Activated naive CD4-positive, alpha-beta T cell treated with Interleukin-2 at 50 U/mL for 16 hours (primary cell): ENCODE measurements around the gene CAPN12.

ENCODE experiments used
- DNase-seq: peaks from one replicate; pipeline ENCODE4 v3.0.0-alpha.2; 2020

The CAPN12 gene

GRCh38 chr19:38693380-38694223 lies 50.7 kb downstream of the CAPN12 start:
- peak; percentile 41 for DNase-seq

DNA sequence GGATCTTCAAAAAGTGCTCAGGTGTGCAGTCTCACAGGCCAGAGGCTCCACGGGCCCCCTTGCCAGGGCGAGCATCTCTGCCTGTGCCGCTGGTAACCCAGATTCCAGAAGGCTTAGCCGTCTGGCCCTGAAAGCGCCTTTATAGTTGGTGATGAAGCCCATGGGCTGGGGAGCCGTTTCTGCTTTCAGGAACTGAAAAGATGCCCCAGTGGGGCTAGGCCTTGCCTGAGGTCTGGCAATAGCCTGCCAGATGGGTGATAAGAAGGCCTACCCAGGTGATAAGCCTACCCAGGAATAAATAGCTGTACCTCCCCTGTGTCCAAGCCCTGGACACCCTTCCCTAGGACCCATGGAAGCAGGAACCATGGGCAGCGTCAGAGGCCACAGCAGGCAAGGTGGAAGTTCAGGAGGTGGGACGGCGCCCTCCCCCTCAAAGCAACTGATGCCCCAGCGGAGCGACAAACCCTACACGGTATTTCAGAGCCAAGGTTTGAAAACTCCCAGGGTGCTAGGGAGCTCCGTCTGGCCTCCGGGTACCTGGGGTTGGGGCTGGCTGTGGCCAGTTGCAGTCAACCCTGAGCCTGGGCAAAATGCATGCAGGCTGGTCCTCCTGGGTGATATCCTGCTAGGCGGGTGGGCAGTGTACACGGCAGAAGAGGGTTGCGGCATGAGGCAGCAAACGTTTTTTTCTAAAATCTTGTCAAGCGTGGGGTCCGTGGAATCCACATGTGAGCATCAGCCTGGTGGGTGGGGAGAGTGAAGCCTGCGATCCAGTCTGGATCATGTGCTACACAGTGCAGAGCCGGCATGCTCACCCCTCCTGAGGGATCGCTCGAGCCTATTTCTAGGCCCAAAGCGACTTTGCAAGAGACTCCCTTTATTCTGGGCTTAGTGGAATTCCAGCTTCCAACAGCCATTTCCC lies 51.6 kb downstream of the CAPN12 start:
- DNase-seq = no peak

- no peak for DNase-seq
These were observed 52.3 kb downstream of the CAPN12 start for GRCh38 chr19:38691938-38692457.

GRCh38 chr19:38690832-38691231 lies 53.4 kb downstream of the CAPN12 start:
- no peak for DNase-seq

DNA sequence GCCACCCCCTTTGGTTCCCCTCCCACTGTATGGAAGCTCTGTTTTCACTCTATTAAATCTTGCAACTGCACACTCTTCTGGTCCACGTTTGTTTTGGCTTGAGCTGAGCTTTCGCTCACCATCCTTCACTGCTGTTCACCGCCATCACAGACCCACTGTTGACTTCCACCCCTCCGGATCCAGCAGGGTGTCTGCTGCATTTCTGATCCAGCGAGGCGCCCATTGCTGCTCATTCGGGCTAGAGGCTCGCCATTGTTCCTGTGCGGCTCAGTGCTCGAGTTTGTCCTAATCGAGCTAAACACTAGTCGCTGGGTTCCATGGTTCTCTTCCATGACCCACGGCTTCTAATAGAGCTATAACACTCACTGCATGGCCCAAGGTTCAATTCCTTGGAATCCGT lies 54.1 kb downstream of the CAPN12 start:
- DNase-seq = no peak

DNA sequence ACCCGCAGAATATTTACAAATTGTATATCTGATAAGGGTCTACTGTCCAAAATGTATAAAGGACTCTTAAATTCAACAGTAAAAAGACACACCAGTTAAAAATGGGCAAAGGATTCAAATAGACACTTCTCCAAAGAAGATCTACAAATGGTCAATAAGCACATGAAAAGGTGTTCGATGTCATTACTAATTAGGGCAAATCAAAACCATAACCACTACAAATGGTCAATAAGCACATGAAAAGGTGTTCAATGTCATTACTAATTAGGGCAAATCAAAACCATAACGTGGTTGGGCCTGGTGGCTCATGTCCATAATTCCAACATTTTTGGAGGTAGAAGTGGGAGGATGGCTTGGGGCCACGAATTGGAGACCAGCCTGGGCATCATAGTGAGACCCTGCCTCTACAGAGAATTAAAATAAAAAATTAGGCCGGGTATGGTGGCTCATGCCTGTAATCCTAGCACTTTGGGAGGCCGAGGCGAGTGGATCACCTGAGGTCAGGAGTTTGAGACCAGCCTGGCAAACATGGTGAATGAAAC lies 56.4 kb downstream of the CAPN12 start:
- DNase-seq = no peak

GRCh38 chr19:38686530-38686888 lies 57.8 kb downstream of the CAPN12 start:
- peak; percentile 43 for DNase-seq

GRCh38 chr19:38685666-38686529 lies 58.4 kb downstream of the CAPN12 start:
- no peak for DNase-seq

DNA sequence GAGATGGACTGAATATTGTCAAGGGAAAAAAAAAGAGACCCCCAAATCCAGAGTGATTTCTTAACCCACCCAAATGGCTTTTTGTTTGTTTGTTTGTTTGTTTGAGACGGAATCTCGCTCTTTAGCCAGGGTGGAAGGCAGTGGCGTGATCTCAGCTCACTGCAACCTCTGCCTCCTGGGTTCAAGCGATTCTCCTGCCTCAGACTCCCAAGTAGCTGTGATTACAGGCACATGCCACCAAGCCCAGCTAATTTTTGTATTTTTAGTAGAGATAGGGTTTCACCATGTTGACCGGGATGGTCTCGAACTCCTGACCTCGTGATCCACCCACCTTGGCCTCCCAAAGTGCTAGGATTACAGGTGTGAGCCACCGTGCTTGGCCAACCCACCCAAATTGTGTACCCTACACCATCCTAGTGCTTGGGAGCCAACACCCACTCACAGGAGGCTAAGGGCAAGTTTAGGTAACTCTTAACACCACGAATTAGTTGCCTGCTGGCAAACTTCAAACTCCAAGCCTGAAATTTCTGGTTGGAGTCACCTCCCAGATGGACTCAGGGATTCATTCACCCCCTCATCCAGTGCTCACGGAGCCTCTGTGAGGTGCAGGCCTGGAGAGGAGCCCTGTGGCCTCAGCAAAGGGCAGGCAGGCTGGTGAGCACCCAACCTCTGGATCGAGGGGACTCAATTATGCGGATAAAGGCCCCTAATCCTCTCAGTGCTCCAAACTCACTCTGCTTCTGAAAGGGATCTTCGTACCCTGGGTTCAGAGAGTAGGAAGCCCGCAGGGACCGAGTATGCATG lies 59.2 kb downstream of the CAPN12 start:
- no peak for DNase-seq

DNA sequence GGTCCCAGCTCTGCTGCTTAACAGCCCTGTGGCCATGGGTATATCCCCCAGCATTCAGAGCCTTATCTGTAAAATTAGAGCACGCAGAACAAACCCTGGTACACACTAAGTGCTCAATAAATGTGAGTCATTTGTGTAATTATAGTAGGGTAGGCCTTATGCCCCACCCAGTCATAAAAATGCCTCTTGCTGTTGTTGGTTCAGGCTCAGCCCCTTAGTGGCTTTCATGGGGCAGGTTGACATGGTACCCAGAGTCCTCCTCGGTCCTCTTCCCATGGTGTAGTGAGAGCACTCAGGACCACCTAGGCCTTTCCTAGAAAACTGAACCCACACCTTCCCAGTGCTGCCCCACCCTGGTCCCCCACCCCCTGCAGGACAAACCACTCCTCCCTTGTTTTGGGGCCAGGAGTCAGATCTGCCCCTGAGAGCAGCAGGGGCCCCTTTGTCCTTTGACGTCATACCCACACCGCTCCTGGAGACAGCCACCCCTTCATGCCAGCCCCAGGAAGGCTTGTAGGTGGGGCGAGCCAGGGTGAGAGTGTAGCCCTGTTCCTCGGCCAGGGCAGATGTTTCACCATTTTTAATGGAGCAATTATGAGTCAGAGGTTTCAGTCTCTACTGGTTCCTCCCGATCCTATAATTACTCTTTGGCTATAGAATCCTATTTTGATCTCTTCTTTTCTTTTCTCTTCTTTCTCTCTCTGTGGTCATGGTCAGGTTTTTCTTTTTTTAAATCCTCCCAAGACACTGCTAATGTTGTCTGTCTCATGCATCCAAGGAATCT lies 60.0 kb downstream of the CAPN12 start:
- peak; percentile 42 for DNase-seq

GRCh38 chr19:38683393-38684077 lies 60.7 kb downstream of the CAPN12 start:
- peak; percentile 71 for DNase-seq

DNA sequence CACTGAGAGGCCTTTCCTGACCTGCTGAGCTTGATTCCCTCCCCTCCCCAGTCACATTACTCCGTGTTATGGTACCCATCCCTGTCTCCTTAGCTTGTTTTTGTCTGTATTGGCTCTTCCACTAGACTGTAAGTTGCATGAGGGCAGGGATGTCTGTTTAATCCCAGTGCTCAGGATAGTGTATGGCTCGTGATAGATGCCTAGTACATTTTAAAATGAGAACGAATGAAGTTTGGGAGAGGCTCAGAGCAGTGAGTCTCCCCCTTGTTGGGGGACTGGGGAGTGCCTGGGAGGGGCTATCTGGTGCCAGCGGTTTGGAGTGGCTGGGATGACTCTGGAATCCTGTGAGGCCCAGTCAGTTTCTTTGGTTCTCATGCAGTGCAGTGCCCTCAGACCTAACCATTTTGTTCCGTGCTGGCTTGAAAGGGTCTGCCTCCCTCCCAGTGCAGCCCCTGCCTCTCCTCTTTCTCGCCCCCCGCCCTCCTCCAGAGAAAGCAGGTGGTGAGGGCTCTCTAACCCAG lies 61.3 kb downstream of the CAPN12 start:
- no peak for DNase-seq

DNA sequence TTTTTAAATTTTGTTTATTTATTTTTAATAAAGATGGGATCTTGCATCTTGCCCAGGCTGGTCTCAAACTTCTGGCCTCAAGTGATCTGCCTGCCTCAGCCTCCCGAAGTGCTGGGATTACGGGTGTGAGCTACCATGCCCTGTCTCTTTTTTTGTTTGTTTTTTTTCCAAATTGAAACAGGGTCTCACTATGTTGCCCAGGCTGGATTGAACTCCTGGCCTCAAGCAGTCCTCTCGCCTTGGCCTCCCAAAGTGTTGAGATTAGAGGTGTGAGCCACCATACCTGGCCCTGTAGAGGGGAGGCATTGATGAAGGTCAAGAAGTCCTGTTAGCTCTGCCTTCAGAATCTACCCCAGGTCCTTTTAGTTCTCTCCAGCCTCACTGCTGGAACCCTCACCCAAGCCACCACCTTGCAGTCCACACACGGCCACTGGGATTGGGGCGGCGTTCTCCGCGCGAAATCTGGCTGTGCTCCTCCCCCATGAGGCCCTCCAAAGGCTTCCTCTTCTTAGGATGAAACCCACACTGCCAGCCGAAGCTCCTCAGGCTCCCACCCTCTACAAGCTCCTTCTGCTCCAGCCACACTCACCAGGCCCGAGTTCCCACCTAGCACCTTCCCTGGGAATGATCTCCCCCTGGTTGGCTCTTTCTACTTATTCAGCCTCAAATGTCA lies 61.9 kb downstream of the CAPN12 start:
- no peak for DNase-seq
